ENCODE results near the gene MINK1.

DNA sequence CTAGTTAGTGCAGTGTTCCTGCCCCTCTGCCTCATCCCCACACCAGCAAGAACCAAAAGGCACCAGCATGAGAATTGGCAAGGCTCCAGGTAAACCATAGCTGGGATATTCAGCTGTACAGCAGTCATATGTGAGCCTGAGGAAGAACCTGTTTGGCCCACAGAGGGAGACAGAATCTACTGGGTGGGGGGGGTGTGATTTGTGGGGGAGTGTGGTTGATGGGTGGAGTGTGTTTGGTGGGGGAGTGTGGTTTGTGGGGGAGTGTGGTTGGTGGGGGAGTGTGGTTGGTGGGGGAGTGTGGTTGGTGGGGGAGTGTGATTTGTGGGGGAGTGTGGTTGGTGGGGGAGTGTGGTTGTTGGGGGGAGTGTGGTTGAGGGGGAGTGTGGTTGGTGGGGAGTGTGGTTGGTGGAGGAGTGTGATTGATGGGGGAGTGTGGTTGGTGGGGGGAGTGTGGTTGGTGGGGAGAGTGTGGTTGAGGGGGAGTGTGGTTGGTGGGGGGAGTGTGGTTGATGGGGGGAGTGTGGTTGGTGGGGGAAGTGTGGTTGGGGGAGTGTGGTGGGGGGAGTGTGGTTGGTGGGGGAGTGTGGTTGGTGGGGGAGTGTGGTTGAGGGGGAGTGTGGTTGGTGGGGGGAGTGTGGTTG, 19.5 kb downstream of the MINK1 start:
- TF ChIP-seq, protein P1, sequence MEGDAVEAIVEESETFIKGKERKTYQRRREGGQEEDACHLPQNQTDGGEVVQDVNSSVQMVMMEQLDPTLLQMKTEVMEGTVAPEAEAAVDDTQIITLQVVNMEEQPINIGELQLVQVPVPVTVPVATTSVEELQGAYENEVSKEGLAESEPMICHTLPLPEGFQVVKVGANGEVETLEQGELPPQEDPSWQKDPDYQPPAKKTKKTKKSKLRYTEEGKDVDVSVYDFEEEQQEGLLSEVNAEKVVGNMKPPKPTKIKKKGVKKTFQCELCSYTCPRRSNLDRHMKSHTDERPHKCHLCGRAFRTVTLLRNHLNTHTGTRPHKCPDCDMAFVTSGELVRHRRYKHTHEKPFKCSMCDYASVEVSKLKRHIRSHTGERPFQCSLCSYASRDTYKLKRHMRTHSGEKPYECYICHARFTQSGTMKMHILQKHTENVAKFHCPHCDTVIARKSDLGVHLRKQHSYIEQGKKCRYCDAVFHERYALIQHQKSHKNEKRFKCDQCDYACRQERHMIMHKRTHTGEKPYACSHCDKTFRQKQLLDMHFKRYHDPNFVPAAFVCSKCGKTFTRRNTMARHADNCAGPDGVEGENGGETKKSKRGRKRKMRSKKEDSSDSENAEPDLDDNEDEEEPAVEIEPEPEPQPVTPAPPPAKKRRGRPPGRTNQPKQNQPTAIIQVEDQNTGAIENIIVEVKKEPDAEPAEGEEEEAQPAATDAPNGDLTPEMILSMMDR (conservative IDR thresholded peaks at IDR 0.05), result no peak
- no peak for TF ChIP-seq EZH2 (IDR thresholded peaks at IDR 0.05; ENCODE audit: low read depth)

All from PC-9 (cell line).